Measurements from ENCODE around the gene MAOA. TPM values are rescaled to one million over a fixed set of nuclear protein-coding genes. Genes with fewer than 3 reads are reported as not detected.
A peak's percentile ranks its signal among the peaks of the same experiment; 100 is the strongest.

The MAOA gene
- total and polyA plus RNA-seq, 2 of the 13 experiments (the other 11 are each of a cell fraction or from before 2014, with no cell fraction given) = 13.4 to 14.7 TPM

GRCh38 chrX:43703211-43703791, 47.2 kb downstream of the MAOA start (continued):
- TF ChIP-seq ZBTB40 (IDR thresholded peaks at IDR 0.05) = no peak
- TF ChIP-seq ZBTB40 (CRISPR knock-in tag; IDR thresholded peaks at IDR 0.05) = no peak
- TF ChIP-seq TARDBP (CRISPR knock-in tag; IDR thresholded peaks at IDR 0.05) = no peak
- 0 out of 2 replicates have a peak, but pooled peaks have one; percentile 29 for TF ChIP-seq MED1 (CRISPR knock-in tag; IDR thresholded peaks at IDR 0.05)
- TF ChIP-seq ZNF781 (CRISPR knock-in tag; IDR thresholded peaks at IDR 0.05; ENCODE audit: borderline replicate concordance, not compliant biosample characterization) = no peak
- TF ChIP-seq ZC3H13 (CRISPR knock-in tag; IDR thresholded peaks at IDR 0.05) = no peak
- TF ChIP-seq ZNF614 (CRISPR knock-in tag; IDR thresholded peaks at IDR 0.05; ENCODE audit: borderline replicate concordance) = no peak
- TF ChIP-seq JUN (CRISPR knock-in tag; IDR thresholded peaks at IDR 0.05) = no peak
- no peak for TF ChIP-seq THYN1 (CRISPR knock-in tag; IDR thresholded peaks at IDR 0.05; ENCODE audit: borderline replicate concordance, low read depth)
- TF ChIP-seq ZFX (CRISPR knock-in tag; IDR thresholded peaks at IDR 0.05; ENCODE audit: low read depth) = no peak
- TF ChIP-seq ZEB1 (IDR thresholded peaks at IDR 0.05; ENCODE audit: insufficient replicate concordance, low read depth) = no peak
- TF ChIP-seq ZNF230 (CRISPR knock-in tag; IDR thresholded peaks at IDR 0.05) = no peak
- no peak for TF ChIP-seq ZNF333 (CRISPR knock-in tag; IDR thresholded peaks at IDR 0.05; ENCODE audit: borderline replicate concordance)
- no peak for TF ChIP-seq ZNF451 (CRISPR knock-in tag; IDR thresholded peaks at IDR 0.05)
- peak; percentile 64; the same call in 1 of the 2 replicates for TF ChIP-seq SOX5 (CRISPR knock-in tag; IDR thresholded peaks at IDR 0.05; ENCODE audit: borderline replicate concordance)
- no peak for TF ChIP-seq SOX13 (IDR thresholded peaks at IDR 0.05)
- TF ChIP-seq SOX13 (CRISPR knock-in tag; conservative IDR thresholded peaks at IDR 0.05 in 1 of 2, IDR thresholded peaks at IDR 0.05 in 1 of 2) = peak in 1 of 2 experiments; percentile 70; a peak in 2 of 4 replicates
- TF ChIP-seq HOXD1 (CRISPR knock-in tag; IDR thresholded peaks at IDR 0.05) = no peak
